Caki2 (cell line): Measurements from ENCODE around the gene CTBP2. TPM values are rescaled to one million over a fixed set of nuclear protein-coding genes. Genes with fewer than 3 reads are reported as not detected.

Source experiments
- DNase-seq: peaks from one replicate; pipeline ENCODE4 v3.0.0-alpha.2; 2015; ENCODE audit warnings: low read depth
- in situ Hi-C: cut with HindIII; loops from 2 replicates; pipeline ENCODE4 v1.10.0; 2016; ENCODE audit warnings: low sequenced_read_pairs, low pct_unique_long_range_greater_than_20kb, mixed read lengths
- total RNA-seq: library from RNA; depleted of rRNA; stranded (reverse); fragments of >200 nt; shearing (Covaris generic); gene quantifications from 2 replicates; pipeline ENCODE4 v1.2.3, GENCODE V29; 2014; ENCODE audit warnings: low replicate concordance

The CTBP2 gene
- total RNA-seq, 1 experiment from 2014 or later = 82.4 TPM

GRCh38 chr10:124967255-124967654 lies 193.1 kb downstream of the CTBP2 start:
- DNase-seq = no peak
- in situ Hi-C loops = no loop called here

- no peak for DNase-seq
- in situ Hi-C loops = no loop called here
Measured at GRCh38 chr10:124966008-124966407, 194.4 kb downstream of the CTBP2 start.

GRCh38 chr10:124963866-124964720 lies 196.3 kb downstream of the CTBP2 start:
- in situ Hi-C loops = no loop called here
- DNase-seq = no peak

GRCh38 chr10:124962421-124962820 lies 197.9 kb downstream of the CTBP2 start:
- no peak for DNase-seq
- in situ Hi-C loops = no loop called here

GRCh38 chr10:124961248-124961570 lies 199.2 kb downstream of the CTBP2 start:
- in situ Hi-C loops = no loop called here
- no peak for DNase-seq

- in situ Hi-C loops = no loop called here
- no peak for DNase-seq
Measured at GRCh38 chr10:124959564-124959963, 200.8 kb downstream of the CTBP2 start.

- in situ Hi-C loops = no loop called here
- DNase-seq = no peak
Measured at GRCh38 chr10:124957404-124957947, 202.9 kb downstream of the CTBP2 start.

- in situ Hi-C loops = no loop called here
- no peak for DNase-seq
Measured at GRCh38 chr10:124956764-124957163, 203.6 kb downstream of the CTBP2 start.

- in situ Hi-C loops = no loop called here
- no peak for DNase-seq
Measured at GRCh38 chr10:124955868-124956267, 204.5 kb downstream of the CTBP2 start.

GRCh38 chr10:124955243-124955642 lies 205.1 kb downstream of the CTBP2 start:
- no peak for DNase-seq
- in situ Hi-C loops = no loop called here

GRCh38 chr10:124953421-124953820 lies 206.9 kb downstream of the CTBP2 start:
- no peak for DNase-seq
- in situ Hi-C loops = no loop called here

- DNase-seq = no peak
- in situ Hi-C loops = no loop called here
Measured at GRCh38 chr10:124952123-124952522, 208.2 kb downstream of the CTBP2 start.

- in situ Hi-C loops = no loop called here
- no peak for DNase-seq
Measured at GRCh38 chr10:124949543-124949942, 210.8 kb downstream of the CTBP2 start.

GRCh38 chr10:124946945-124947344 lies 213.4 kb downstream of the CTBP2 start:
- no peak for DNase-seq
- in situ Hi-C loops = no loop called here

GRCh38 chr10:124944982-124945381 lies 215.4 kb downstream of the CTBP2 start:
- in situ Hi-C loops = no loop called here
- DNase-seq = no peak

GRCh38 chr10:124943301-124944092 lies 216.9 kb downstream of the CTBP2 start:
- no peak for DNase-seq
- in situ Hi-C loops = no loop called here

- DNase-seq = no peak
- in situ Hi-C loops = no loop called here
Measured at GRCh38 chr10:124942317-124943169, 217.8 kb downstream of the CTBP2 start.

GRCh38 chr10:124941823-124942222 lies 218.5 kb downstream of the CTBP2 start, which contains the start of gene ZRANB1:
TSS of gene ZRANB1 (plus strand) at chr10:124942123. CDS start at chr10:124942494, 371 bp downstream.
- no peak for DNase-seq
- in situ Hi-C loops = no loop called here
